GM21526 (cell line): Measurements from ENCODE around the gene EPS8.
A peak's percentile ranks its signal among the peaks of the same experiment; 100 is the strongest.

Experiments used
- ATAC-seq: cut with Tn5 transposase; IDR thresholded peaks from one replicate; pipeline ENCODE4 v1.9.1; 2021; ENCODE audit warnings: moderate library complexity; ENCODE audit not compliant: unreplicated experiment, low FRiP score

EPS8 gene

DNA sequence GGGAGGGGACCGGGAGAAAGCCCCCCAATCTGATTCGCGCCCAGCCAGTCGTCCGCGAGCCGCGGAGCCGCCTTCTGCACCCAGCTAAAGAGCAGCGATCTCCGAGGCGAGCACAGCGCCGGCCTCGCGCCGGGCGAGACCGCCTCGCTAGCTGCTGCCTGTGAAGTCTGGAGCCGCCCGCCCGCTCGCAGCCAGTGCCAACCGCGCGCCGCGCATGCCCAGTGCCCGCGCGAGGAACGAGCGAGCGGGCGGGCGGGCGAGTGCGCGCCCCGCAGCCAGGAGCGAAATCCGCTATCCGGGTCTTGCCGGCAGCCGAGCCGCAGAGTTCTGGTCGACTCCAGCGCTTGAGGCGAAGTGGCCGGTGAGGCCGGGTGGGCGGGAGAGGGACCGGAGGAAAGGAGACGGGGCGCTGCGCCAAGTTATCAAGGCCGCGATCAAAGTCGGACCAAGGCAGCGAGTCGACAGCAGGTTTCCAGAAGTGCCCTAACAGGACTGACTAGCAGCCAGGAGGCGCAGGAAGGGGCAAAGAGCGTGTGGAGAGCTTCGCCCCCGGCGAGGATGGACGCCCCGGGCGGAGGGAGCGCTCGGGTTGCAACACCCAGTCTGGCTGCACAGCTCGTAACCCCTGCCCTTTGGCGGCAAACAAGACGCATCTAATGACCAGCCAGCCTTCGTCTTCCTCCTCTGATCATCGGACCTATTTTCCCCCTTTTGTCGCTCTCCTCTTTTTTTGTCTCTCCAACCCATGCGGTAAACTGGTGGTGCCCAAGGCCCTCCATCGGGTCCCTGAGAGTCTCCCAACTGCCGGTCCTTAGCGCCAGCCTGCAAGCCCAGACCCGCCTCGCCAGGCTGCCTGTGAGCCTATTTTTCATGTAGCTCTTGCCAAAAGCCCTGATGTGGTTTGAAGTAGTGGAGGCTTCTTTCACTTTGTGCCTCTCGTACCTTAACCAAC lies at the start of gene EPS8:
Gene EPS8, minus strand, starts transcription at position 169 of the 952 bp plus-strand sequence. CDS start 106,437 bp downstream, outside the sequence.
- ATAC-seq: peak; percentile 94

DNA sequence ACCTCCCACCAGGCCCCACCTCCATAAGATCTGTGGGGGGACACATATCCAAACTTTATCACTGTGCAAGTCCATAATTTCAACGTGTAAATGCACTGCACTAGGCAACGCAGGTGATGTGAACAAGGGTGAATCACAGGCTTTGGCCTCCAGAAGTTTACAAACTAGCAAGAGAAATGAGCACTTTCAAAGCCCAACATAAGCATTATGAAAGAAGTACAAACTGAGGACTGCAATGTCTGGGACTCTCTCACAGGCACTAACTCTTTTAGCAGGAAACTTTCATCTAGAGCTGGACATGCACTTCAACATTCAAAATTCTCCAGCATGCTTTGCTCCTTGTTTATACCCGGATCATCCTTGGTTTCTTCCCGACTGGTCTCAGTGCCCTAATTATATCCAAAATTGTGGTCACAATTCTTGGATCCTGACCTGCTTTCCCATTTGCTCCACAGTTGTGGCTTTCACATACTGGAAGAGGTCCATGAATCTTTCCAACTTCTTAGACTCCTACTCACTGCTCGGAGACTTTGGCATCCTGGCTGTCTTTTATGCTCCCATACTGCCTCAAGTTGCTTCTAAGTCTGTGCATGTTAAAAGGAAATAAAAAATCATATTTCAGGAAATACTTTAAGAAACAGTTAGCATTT lies 48.1 kb upstream of the EPS8 start:
- ATAC-seq: no peak

- no peak for ATAC-seq
Observed at GRCh38 chr12:15834575-15834974, 45.4 kb upstream of the EPS8 start.

GRCh38 chr12:15831315-15831978 lies 42.3 kb upstream of the EPS8 start:
- no peak for ATAC-seq

GRCh38 chr12:15830538-15830937 lies 41.4 kb upstream of the EPS8 start:
- no peak for ATAC-seq

- no peak for ATAC-seq
Observed at GRCh38 chr12:15829949-15830348, 40.8 kb upstream of the EPS8 start.

- no peak for ATAC-seq
Observed at GRCh38 chr12:15829255-15829654, 40.1 kb upstream of the EPS8 start.

GRCh38 chr12:15827136-15827535 lies 37.9 kb upstream of the EPS8 start:
- no peak for ATAC-seq

DNA sequence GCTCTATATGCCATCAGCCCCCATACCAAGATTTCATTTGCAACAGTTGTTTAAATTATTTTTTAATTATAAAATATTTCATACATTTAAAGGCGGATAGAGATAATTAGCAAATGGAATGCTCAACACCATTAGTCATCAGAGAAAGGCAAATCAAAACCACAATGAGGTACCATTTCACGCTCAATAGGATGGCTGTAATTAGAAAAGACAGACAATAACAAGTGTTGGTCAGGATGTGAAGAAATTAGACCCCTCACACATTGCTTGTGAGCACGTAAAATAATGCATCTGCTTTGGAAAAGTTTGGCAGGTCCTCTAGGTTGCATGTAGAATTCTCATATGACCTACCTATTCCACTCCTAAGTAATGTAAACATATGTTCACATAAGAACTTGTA lies 35.3 kb upstream of the EPS8 start:
- no peak for ATAC-seq

GRCh38 chr12:15823360-15824128 lies 34.4 kb upstream of the EPS8 start:
- no peak for ATAC-seq

GRCh38 chr12:15819644-15820437 lies 30.7 kb upstream of the EPS8 start:
- no peak for ATAC-seq

GRCh38 chr12:15818418-15818817 lies 29.2 kb upstream of the EPS8 start:
- no peak for ATAC-seq

DNA sequence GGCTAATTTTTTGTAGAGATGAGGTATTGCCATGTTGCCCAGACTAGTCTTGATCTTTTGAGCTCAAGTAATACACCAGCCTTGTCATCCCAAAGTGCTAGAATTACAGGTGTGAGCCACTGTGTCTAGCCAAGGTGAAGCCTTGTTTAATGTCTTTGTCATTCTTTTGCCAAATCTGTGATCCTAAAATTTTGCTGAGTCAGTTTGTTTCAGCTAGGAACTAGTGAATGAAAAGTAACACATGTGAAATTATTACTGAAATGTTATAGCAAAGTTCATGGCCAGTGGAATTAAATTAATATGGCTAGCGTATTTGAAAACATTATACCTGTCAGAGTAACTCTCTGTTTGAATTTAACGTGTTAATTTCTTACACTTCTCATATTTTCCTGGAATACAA lies 26.5 kb upstream of the EPS8 start:
- no peak for ATAC-seq

DNA sequence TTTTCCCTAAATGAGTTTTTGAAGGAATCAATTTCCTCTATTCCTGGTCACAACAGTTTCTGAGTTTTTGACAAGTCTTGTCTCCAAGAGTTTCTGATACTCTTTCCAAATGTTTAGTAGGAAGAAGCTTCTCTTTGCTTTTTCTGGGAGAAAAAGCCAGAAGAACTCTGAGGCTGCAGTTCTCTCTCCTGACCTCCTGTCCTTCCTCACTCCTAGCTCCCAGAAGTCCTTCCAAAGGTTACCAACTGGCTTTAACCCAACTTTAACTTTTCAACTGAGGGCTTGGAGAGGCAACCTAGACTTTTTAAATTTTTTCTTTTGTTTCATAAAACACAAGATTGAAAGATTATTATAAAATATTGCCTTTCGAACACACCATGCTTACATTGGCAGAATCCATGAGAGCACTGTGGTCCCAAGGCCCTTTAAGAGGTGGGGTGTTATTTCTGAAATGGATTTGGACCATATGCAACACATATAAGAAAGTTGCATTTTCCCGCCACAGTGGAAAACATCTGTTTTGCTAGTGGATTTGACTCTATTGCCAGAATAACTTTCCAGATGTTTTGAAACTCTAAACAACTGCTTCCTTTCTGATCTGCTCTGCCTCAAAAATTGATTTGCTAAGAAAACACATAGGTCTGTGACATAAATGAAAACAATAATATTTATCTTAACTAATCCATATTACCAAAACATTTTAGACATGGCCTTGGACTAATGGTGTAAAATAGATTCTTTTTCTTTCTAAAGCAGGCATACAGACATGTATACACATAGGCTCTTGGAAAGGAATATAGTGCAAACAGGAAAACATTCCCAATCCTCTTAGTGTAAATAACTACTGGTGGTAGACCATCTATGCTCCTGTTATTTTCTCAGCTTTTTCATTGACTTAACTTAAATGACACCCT lies 22.3 kb upstream of the EPS8 start:
- no peak for ATAC-seq

DNA sequence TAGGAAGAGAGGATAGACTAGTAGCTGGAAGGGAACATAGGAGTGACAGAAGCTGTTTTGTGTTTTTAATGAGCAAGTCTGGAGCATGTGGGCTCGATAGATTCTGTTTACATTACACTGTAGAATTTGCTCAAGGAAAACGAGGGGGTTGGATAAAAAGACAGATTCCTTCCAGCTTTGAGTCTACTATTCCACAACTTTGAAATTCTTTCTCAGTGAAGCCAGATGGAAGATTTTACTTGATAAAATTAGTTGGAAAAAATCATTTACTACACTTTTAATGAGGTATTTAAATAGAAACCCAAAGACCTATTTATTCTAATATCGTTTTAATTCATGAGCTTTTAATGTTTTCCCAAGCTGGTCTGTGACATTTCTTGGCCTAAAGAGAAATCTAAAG lies 19.5 kb upstream of the EPS8 start:
- ATAC-seq: no peak

- ATAC-seq: no peak
Observed at GRCh38 chr12:15808250-15808649, 19.1 kb upstream of the EPS8 start.

- no peak for ATAC-seq
Observed at GRCh38 chr12:15806826-15807225, 17.6 kb upstream of the EPS8 start.
